Measurements from ENCODE around the gene GRB7.

Gene GRB7

DNA sequence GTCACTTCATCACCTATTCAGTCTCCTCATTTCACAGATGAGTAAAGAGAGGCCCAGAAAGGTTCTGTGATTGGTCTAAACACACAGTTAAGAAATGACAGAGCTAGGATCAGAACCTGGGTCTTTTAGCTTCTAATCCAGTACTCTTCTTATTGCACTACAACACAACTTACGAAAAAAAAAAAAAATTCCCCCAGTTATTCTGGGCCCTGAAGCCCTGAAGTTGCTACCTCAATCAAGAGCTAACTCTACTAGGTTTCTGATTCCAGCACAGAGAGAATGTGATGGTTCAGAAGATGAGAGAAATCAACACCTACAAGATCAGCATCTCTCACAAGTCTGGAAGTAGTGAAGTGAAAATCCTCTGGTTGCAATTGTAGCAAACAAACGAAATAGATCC is 37.3 kb downstream of the GRB7 start:
- DNase-seq: peak in 1 of 5 donors; percentile 48

DNA sequence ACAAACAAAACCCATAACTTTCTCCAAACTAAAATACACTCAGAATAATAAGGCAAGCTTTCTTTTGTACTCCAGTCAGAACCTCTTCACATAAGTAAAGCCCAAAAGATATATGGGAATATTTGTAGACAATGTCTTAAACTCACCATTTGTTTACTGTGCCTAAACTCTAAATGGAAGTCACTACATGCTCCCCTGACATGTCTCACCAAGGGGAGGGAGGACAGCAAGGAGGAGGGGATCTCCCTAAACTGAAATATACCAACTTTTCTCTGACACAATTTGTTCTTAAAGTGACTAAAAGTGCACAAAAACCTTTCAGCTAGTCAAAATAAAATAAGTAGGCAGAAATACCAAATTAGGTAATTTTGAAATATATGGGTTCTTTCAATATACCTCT is 38.5 kb downstream of the GRB7 start:
- peak in 1 of 5 donors; percentile 43 for DNase-seq

- DNase-seq: peak in 1 of 5 donors; percentile 62
These were observed 40.0 kb downstream of the GRB7 start for GRCh38 chr17:39777534-39778365.

GRCh38 chr17:39781031-39781860 is 43.5 kb downstream of the GRB7 start:
- DNase-seq: no peak

- no peak for DNase-seq
These were observed 44.1 kb downstream of the GRB7 start for GRCh38 chr17:39781861-39782213.

- no peak for DNase-seq
These were observed 44.7 kb downstream of the GRB7 start for GRCh38 chr17:39782481-39782880.

DNA sequence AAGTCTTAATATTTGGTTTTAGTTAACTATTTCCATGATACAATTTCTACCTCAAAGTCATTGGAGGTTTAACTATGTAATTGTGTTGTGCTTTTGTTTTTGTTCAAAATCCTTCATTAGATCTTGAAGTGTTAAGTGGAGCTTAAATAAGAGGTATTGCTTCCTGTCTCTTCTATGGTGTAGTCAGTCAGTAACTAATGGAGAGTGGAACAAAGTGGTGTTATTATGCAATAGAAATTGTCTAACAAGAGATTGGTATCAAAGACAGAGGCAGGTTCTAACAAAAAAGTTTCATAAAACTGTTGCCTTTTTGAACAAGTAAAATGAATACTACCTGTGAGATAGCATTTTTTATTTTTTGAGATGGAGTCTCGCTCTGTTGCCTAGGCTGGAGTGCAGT is 45.2 kb downstream of the GRB7 start:
- no peak for DNase-seq

- no peak for DNase-seq
These were observed 49.3 kb downstream of the GRB7 start for GRCh38 chr17:39787041-39787440.

DNA sequence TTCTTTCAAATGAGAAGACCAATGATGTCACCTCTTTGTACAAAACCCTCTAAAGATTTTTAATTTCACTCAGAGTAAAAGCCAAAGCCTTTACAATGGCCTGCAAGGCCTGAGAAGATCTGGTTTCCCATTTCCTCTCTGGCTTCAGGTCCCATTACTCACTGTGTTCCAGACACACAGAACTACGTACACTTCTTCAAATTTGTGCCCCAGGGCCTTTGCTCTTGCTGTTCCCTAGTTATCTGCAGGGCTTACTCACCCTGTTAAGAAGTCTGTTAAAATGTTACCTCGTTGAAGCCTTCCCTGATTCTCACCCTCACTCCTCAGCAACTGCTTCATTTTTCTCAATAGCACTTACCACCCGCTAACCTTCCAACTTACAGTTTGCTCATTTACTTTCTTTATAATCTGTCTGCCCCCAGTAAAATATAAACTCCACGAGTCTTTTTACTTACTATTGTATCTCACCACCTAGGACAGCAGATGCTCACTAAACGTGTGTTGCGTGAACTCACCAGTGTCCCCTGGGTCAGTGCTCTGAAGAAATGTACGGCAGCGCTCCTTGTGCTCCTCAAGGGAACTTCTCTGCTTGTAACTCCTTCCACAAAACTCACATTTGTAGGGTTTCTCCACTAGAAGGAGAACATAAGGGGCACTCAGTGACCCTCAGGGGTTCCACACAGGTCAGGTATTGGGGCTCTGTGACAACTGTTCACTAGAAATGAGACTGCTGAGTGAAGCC is 50.2 kb downstream of the GRB7 start:
- no peak for DNase-seq

DNA sequence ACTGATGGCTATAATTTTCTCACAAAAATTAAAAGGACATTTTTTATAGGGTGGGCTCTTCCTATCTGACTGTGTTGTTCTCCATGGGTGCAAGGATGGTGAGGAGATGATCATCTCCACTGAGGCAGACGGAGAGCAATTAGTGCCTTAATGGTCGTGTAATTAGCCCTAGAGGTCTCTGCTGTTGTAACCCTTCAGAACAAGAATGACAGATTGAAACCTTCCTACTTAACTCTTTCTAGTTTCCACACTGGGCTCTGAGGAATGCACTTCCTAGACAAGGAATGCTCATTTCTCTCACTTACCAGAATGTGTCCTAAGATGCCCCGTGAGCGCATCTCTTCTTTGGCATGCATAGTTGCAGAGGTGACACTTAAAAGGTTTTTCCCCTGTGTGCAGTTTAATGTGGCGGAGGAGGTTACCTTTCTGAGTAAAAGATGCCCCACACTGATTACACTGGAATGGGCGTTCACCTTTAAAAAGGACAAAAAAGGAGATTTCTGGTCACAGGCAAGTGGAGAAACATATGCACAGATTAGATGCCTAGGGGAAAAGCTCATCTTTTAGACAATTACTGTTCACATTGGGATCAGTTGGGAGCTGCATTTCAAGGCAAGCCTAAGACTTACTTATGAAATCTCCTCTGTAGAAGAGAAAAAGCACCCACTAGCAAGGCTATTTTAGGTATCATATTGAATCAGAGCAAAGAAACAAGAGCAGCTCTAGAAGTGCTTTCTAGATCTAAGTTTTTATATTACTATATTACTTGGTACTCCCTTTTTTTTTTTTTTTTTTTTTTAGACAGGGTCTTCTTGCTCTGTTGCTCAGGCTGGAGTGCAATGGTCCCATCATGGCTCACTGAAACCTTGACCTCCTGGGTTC is 53.6 kb downstream of the GRB7 start:
- peak in 1 of 5 donors; percentile 70 for DNase-seq

- DNase-seq: peak in 1 of 5 donors; percentile 33
These were observed 54.9 kb downstream of the GRB7 start for GRCh38 chr17:39792526-39793221.

- no peak for DNase-seq
These were observed 55.6 kb downstream of the GRB7 start for GRCh38 chr17:39793301-39793872.

GRCh38 chr17:39794249-39794970 is 56.7 kb downstream of the GRB7 start:
- DNase-seq: peak in 2 of 5 donors; percentile 33 to 70
